GM13977 (cell line): ENCODE data around the gene ST7L.
"Not testable (repeated sequence)": the region's sequence is repeated elsewhere in the genome, so short reads cannot be mapped to it uniquely, and the experiment has no call there.

Experiments used
- DNase-seq: peaks from one replicate; pipeline ENCODE4 v3.0.0; 2012; ENCODE audit warnings: low spot score
- CTCF ChIP-seq: IDR thresholded peaks from 2 replicates; pipeline ENCODE4 v1.5.1; 2012; ENCODE audit warnings: mild to moderate bottlenecking, control low read depth; ENCODE audit not compliant: insufficient read depth; ENCODE audit errors: extremely low read depth, missing control alignments
- in situ Hi-C: fragments of 300-500 bp; cut with MboI; formaldehyde crosslinking; loops from one replicate; pipeline ENCODE4 v1.12.0; 2022; ENCODE audit warnings: low sequenced_read_pairs, low pct_unique_long_range_greater_than_20kb, mixed read lengths, inconsistent platforms; ENCODE audit not compliant: unreplicated experiment

Gene ST7L

GRCh38 chr1:112629256-112629655, 10.3 kb upstream of the ST7L start:
- in situ Hi-C loops: no loop called here
- no peak for TF ChIP-seq CTCF
- no peak for DNase-seq

GRCh38 chr1:112628516-112628915, 9.6 kb upstream of the ST7L start:
- DNase-seq: no peak
- in situ Hi-C loops: no loop called here
- TF ChIP-seq CTCF: no peak

- in situ Hi-C loops: no loop called here
- DNase-seq: no peak
- TF ChIP-seq CTCF: no peak
Measured at GRCh38 chr1:112626887-112627286, 7.9 kb upstream of the ST7L start.

GRCh38 chr1:112626193-112626592, 7.3 kb upstream of the ST7L start:
- in situ Hi-C loops: no loop called here

GRCh38 chr1:112625696-112626095, 6.8 kb upstream of the ST7L start:
- DNase-seq: no peak
- in situ Hi-C loops: no loop called here
- no peak for TF ChIP-seq CTCF

More at GRCh38 chr1:112626193-112626592, 7.3 kb upstream of the ST7L start:
- TF ChIP-seq CTCF: no peak
- no peak for DNase-seq

- DNase-seq, in situ Hi-C loops: not testable (repeated sequence)
Measured at GRCh38 chr1:112624493-112624892, 5.6 kb upstream of the ST7L start.

- DNase-seq: no peak
Measured at GRCh38 chr1:112620377-112620695, 1.4 kb upstream of the ST7L start.

More at GRCh38 chr1:112620377-112620695, 1.4 kb upstream of the ST7L start:
- in situ Hi-C loops: no loop called here
- no peak for TF ChIP-seq CTCF
